ENCODE measurements around the gene SCGB1A1.
A peak's percentile ranks its signal among the peaks of the same experiment; 100 is the strongest.
"Not testable (repeated sequence)": the region's sequence is repeated elsewhere in the genome, so short reads cannot be mapped to it uniquely, and the experiment has no call there.

SCGB1A1 gene

DNA sequence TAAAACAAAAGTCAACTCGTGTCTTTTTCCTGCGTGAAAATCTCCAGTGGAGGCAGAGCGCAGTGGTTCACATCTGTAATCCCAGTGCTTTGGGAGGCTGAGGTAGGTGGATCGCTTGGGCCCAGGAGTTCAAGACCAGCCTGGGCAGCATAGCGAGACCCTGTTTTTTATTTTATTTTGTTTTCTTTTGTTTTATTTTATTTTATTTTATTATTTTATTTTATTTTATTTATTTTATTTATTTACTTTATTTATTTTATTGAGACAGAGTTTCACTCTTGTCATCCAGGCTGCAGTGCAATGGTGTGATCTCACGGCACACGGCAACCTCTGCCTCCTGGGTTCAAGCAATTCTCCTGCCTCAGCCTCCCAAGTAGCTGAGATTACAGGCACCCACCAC, 31.1 kb downstream of the SCGB1A1 start:
- not testable (repeated sequence) for DNase-seq (ENCODE audit: low spot score)

DNA sequence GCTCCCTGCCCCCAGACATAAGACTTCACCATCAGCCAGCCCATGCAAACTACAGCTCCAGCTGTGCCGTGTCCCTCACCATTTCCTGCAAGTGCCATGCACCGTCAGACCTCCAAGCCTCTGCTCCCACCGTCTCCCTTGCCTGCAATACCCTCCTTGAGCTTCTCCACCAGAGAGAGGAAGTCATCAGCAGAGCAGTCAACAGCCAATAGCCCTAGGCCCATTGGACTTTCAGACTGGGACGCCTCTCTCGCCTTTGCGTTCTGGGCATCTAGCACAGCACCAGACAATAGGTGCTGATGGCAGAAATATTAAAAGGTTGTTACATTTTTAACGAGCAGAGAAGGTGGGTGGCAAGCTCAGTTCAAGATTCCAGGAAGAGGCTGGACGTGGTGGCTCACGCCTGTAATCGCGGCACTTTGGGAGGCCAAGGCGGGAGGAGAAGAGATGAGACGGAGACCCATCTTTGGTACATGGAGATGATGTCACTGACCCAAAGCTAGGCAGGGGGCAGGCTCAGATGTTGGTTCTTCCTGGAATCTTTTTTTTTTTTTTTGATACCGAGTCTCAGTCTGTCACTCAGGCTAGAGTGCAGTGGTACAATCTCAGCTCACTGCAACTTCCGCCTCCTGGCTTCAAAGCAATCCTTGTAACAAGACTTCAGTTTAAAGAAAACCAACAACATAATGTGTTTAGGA, 31.9 kb downstream of the SCGB1A1 start:
- DNase-seq (ENCODE audit: low spot score): no peak

DNA sequence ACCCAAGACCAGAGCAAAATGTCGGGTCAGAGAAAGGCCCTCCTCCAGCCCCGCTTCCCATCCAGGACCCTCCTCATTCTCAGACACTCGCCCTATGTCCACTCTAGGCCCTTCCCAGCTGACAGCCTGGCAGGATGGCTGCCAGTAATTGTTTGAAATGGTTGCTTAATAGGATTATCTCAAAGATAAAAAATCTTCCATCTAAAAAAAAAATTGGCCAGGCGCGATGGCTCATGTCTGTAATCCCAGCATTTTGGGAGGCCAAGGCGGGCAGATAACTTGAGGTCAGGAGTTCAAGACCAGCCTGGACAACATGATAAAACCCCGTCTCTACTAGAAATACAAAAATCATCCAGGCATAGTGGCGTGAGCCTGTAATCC, 32.4 kb downstream of the SCGB1A1 start:
- DNase-seq (ENCODE audit: low spot score): no peak

DNA sequence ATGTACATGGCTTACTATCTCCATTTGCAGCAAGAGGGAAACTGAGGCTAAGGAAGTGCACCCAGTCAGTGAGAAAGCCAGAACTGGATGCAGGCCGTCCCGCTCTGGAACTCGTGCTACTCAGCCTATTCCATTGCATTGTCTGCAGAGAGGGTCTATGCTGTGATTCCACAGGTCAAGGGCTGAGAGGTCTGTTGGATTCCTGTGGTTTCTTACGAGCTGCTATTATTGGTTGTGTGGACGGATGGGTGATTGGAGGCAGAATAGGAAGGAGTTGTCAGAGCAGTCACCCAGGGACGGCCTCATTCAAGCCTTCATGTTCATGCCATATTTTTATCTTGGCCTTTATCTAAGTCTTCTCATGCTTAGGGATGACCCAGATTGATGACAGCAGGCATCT, 33.4 kb downstream of the SCGB1A1 start:
- no peak for DNase-seq (ENCODE audit: low spot score)

DNA sequence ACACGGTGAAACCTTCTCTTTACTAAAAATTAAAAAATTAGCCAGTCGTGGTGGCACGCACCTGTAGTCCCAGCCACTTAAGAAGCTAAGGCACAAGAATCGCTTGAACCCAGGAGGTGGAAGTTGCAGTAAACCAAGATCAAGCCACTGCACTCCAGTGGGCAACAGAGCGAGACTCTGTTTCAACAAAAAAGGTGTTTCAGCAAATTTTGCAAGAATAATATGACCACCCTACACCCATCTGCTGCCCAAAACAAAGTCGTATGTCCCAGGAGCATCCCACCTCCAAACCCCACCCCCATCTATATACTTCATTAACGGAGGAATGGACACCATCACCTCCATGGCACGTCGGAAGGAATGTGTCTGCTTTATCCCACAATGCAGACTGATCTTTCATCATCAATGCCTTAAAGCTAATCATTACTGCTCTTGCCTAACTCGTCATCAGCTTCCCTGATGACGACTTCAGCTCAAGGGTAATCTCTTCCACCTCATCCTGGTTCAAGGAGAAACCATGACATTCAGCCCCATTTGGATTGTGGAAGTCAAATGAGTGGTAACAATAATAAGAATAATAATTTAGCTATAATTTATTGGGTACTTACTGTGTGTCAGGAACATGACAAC, 34.1 kb downstream of the SCGB1A1 start:
- DNase-seq (ENCODE audit: low spot score): no peak

DNA sequence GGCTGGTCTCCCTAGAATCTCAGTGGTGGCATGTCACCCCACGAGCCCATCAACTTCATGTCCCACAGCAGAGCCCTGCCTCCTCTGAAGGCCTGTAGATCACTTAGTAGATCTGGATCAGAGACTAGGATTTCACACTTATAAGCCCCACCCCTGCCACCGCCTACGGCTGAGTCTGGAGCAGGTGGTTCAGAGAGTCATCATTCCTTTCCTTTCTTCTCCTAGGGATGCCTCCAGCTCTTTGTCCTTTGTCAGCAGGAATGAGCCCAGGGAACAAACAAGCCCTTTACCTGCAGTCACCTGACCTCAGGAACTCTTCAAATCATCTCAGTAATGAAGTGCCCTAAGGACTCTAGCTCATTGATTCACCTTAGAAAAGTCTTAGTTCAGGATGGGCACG, 37.8 kb downstream of the SCGB1A1 start:
- no peak for DNase-seq (ENCODE audit: low spot score)

DNA sequence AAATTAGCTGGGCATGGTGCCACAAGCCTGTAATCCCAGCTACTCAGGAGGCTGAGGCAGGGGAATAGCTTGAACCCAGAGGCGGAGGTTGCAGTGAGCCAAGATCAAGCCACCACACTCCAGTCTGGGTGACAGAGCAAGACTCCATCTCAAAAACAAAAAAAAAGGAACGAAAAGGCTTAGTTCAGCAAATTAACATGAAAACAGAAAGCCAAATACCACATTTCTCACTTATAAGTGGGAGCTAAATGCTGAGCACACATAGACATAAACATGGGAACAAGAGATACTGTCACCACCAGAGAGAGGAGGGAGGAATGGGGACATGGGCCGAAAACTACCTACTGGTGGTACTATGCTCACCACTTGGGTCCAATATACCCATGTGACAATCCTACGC, 38.6 kb downstream of the SCGB1A1 start:
- no peak for DNase-seq (ENCODE audit: low spot score)

DNA sequence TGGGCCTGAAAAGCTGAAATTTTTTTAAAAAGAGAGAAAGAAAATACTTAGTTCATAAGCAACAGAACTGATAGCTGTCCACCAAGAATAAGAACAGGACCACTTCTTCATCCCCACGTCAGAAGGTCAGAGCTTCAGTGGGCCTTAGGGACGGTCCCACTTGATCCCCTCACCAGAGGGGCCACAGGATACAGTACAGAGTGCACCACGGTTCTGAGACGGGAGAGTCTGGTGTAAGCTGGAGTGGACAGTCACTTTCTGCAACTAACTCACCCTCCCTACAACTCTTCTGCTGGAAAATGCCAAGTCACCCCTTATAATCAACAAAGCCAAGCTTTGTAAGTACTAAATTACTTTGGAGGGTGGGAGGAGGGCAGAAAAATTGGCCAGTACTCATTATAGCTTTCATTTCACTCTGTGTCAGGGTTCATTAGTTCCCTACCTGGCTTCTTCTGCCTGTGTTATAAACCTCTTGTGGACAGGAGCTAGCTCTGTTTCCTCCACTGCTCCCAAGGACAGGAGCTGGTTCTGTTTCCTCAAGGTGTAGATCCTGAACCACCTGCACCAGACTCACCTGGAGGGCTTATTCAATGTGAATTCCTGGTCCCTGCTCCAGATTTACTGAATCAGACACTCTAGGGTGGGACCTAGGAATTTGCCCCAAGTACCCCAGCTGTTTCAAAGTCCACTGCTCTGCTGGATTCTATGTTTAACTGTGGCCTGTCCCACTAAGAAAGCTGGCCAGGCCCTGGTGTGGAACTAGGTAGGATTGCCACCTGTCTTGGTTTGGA, 39.6 kb downstream of the SCGB1A1 start:
- DNase-seq (ENCODE audit: low spot score): no peak

DNA sequence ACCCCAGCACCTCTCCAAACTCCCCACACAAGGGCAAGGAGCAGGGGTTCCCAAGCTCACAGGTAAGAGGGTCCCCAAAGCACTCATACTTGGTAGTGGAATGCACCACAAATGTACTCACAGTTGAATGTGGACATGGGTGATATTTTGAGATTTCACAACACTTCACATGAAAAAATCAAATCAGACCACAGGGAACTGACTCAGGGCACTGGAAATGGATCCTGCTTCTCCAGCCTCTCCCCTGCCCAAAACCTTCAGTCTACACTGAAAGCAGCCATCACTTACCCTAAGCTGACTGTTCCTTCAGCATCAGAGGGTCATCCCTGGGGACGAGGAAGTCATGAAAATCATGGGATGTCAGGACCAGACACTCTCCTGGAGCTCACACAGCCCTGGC, 40.2 kb downstream of the SCGB1A1 start:
- no peak for DNase-seq (ENCODE audit: low spot score)

DNA sequence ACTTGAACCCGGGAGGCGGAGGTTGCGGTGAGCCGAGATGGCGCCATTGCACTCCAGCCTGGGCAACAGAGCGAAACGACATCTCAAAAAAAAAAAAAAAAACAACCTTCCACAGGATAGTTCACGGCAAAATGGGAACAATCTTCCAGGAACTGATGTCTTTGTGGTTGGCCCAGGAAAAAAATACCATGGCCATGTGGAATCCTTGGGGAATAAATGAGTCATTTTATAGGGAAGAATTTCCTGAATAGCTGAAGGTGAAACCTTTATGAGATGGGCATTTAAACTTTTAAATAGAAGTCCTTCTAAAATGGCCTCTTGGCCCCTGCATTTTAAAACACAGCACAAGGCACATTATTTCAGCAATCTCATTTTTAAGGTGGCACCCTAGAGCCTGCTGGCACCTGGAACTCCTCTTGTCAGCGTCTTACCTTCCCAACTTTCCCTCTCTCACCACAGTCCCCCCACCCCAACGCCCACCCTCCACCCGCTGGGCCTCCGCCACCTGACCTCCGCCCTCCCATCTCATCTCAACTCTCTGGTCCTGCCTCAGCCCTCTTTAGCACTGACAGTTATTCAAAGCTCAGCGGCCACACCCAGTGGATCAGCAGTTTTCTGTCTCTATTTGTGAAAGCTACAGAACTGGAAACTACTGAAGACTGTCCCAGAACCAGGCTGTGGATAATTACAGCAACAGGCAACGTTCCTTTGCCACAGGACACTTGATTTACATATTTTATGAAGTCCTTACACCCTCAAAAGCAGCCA, 43.1 kb downstream of the SCGB1A1 start:
- DNase-seq (ENCODE audit: low spot score): no peak

DNA sequence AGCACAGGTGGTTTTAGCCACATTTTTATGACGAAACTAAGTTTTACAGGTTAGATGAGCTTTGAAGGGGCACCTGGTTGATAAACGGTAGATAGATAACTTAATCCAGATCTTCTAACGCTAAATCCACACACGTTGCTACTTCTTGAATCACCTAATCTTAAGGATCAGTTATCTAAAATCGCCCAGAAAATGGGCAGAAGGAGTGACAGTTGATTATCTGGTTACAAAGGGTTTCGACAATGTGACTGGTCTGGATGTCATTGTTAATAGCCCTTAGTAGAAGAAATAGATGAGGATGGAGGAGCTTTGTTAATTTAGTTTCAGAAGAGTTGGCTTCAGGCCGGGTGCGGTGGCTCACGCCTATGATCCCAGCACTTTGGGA, 43.7 kb downstream of the SCGB1A1 start:
- no peak for DNase-seq (ENCODE audit: low spot score)

DNA sequence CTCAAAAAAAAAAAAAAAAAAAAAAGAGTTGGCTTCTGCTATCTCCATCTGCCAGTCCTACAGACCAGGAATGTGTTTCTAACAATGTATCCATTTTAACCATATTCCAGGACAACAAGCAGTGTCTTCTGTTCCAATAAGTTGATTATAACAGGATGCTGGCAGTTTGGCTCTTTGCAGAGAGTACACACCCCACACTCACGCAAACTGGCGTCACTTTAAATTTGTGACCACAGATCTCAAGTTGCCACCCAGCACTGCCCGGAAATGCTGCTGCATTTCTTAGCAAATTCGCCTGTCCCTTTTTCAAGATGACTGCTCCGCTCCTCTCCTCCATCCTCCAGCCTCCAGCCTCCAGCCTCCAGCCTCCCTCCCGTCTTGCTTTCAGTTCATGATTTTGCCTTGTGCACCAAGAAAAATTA, 44.3 kb downstream of the SCGB1A1 start:
- no peak for DNase-seq (ENCODE audit: low spot score)

DNA sequence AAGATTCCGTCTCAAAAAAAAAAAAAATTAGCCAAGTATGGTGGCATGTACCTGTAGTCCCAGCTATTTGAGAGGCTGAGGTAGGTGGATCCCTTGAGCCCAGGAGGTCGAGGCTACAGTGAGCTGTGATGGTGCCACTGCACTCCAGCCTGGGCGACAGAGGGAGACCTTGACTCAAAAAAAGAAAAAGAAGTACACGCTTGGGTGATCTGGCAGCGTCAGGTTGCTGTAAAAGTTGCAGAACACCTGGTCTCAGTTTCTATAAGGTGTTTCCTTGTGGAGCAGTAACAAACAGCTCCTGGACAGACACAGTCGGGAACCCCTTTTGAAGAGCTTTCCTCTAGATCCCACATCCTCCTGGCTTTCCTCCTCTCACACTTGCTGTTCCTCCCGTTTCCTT, 45.8 kb downstream of the SCGB1A1 start:
- DNase-seq (ENCODE audit: low spot score): no peak

DNA sequence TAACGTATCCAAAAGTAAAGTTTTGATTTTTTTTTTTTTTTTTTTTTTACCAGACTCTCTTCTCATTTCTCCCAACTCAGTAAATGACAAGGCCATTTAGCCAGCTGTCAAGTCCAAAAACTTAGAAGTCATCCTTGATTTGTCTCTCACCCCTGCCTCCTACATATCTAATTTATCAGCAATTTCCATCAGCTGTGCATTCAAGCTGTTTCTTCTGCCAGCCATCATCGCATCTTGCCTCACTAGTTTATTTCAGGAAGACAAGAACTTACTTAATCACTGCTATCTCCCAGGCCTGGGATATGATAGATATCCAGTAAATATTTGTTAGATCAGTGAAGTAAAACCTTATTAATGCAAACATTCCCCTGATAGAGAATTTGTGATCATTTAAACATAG, 47.6 kb downstream of the SCGB1A1 start:
- no peak for DNase-seq (ENCODE audit: low spot score)

DNA sequence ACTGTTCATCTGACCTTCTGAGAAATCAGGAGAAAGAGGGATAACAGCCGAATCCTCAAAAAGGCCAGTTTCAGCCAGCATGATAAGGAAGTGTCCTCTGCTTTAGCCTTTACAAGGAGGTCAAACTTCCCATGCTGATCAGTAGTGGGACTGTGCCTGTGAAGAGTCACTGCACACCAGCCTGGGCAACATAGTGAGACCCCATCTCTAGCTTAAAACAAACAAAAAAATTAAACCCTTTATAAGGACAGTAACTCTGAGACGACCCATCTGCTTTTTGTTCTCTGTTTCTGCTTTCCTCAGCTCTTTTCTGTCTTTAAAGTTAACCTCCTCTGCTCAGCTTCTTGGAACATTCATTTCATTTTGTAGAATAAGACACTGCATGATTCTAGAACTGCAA, 49.7 kb downstream of the SCGB1A1 start:
- DNase-seq (ENCODE audit: low spot score): no peak

DNA sequence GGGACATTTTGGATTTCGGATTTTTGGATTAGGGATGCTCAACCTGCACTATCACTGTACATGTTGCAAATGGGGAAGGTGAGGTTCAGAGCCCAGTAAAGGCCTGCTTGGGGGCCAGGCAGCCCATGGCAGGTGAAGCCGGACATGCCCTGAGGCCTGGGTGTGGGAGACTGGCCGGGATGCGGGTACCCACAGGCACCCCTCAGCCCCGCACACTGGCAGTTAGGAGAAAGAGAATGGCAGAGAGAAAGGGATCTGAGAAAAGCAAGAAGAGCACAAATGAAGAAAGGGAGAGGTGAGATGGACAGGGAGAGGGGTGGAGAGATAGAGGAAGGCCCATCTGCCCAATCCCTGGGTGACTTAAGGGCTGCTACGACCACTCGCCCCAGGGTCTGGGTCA, 52.8 kb downstream of the SCGB1A1 start:
- DNase-seq (ENCODE audit: low spot score): no peak

DNA sequence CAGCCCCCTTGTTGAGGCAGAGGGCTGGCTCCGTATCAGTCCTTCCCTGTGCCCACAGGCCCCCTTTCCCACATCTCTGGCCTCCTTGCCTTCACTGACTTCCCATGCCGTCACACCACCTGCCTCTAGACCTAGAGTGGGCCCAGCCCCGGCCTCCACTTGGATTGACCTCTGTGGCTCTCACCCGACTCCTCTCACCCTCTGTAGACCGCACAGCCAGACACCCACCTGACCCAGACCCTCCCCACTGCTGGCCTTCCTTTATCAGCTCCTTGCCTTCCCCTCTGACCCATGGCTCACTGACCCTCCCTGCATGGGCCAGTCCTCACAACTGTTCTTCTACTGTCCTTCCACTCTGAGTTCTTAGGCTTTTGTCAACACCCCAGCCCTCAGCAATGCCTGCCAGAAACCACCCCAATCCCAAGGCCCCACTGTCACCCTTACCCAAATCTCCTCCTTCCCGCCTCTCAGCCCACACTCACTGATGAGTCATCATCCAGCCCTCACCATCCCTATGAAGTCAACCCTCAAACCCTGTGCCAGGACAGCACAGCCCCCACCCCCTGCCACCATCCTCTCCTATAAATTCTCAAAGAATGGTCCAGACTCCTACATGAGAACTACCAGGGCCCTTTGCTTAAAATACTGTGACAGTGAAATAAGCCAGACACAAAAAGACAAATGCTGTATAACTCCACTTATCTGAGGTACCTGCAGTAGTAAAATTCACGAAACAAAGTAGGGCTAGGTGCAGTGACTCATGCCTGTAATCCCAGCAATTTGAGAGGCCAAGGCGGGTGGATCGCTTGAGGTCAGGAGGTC, 53.4 kb downstream of the SCGB1A1 start:
- DNase-seq (ENCODE audit: low spot score): peak; percentile 46
